H1 (cell line): Measurements from ENCODE around the gene PACS1. TPM values are rescaled to one million over a fixed set of nuclear protein-coding genes. Genes with fewer than 3 reads are reported as not detected.

ENCODE experiments used
- CTCF ChIA-PET: fragments of 300-600 bp; sonication (Branson Sonifier 250); formaldehyde crosslinking; loops from one replicate; lab custom pipeline; 2021; ENCODE audit not compliant: partially characterized antibody; lab: Charles Lee
- POLR2A ChIA-PET: fragments of 300-600 bp; sonication (Branson Sonifier 250); formaldehyde crosslinking; loops from one replicate; lab custom pipeline; 2021; ENCODE audit warnings: inconsistent platforms; ENCODE audit not compliant: partially characterized antibody; lab: Charles Lee
- DNase-seq, 2 experiments: peaks; one replicate each; pipeline versions ENCODE4 v3.0.0 to v3.0.0-alpha.2; 2010 to 2022; ENCODE audit warnings: low spot score in 2 of 2, low read depth in 1 of 2, mixed read lengths in 1 of 2
- FAIRE-seq: peaks from 2 replicates; lab custom pipeline; 2011; peaks lifted over from hg19 to GRCh38; lab: Jason Lieb, UNC
- H2AFZ ChIP-seq: 2 replicates; pipeline ENCODE4 v1.8.1; 2012; ENCODE audit warnings: low read length, inconsistent platforms
- H2AK5ac ChIP-seq: 2 replicates; pipeline ENCODE4 v1.6.1; 2013; ENCODE audit warnings: low read depth, low read length
- H2BK120ac ChIP-seq: replicated peaks from 2 replicates; pipeline ENCODE3; 2013; ENCODE audit warnings: low read depth, low read length, inconsistent platforms
- H2BK12ac ChIP-seq: 2 replicates; pipeline ENCODE4 v1.6.1; 2013; ENCODE audit warnings: low read depth, low read length
- H2BK15ac ChIP-seq: 2 replicates; pipeline ENCODE4 v1.6.1; 2013; ENCODE audit warnings: low read length
- H2BK20ac ChIP-seq: 2 replicates; pipeline ENCODE4 v1.6.1; 2013; ENCODE audit warnings: low read length
- H2BK5ac ChIP-seq: 2 replicates; pipeline ENCODE4 v1.6.1; 2013; ENCODE audit warnings: low read depth, low read length
- H3K14ac ChIP-seq: 2 replicates; pipeline ENCODE4 v1.6.1; 2013; ENCODE audit warnings: inconsistent platforms; ENCODE audit not compliant: insufficient read length
- H3K18ac ChIP-seq: 2 replicates; pipeline ENCODE4 v1.6.1; 2013; ENCODE audit warnings: low read length; ENCODE audit errors: extremely low read depth
- H3K23ac ChIP-seq: 2 replicates; pipeline ENCODE4 v1.6.1; 2013; ENCODE audit warnings: inconsistent platforms; ENCODE audit not compliant: insufficient read length
- H3K23me2 ChIP-seq: 2 replicates; pipeline ENCODE4 v1.6.1; 2013; ENCODE audit warnings: low read depth, low read length
- H3K27ac ChIP-seq: 2 replicates; pipeline ENCODE4 v1.6.1; 2011; ENCODE audit warnings: low read depth, low read length, inconsistent platforms
- H3K27me3 ChIP-seq, 4 experiments: replicated peaks in 1 of 4; 1 replicate in 1 of 4; 2 replicates in 3 of 4; pipeline versions ENCODE4 v1.6.1 to v1.8.1; 2011 to 2013; ENCODE audit warnings: low read length in 3 of 4, mild to moderate bottlenecking in 3 of 4, inconsistent platforms in 2 of 4, mixed read lengths in 2 of 4, moderate library complexity in 1 of 4; ENCODE audit not compliant: control insufficient read depth in 3 of 4, insufficient read depth in 3 of 4; ENCODE audit errors: extremely low read depth in 1 of 4
- H3K36me3 ChIP-seq, 4 experiments: 2 replicates each; pipeline versions ENCODE4 v1.6.1 to v1.8.1; 2011 to 2013; ENCODE audit warnings: mild to moderate bottlenecking in 4 of 4, low read length in 3 of 4, moderate library complexity in 2 of 4, control low read depth in 1 of 4, inconsistent platforms in 1 of 4; ENCODE audit not compliant: insufficient read depth in 4 of 4, control insufficient read depth in 2 of 4
- H3K4ac ChIP-seq: replicated peaks from 2 replicates; pipeline ENCODE3; 2013; ENCODE audit warnings: low read length, low read depth, mixed read lengths, inconsistent platforms; ENCODE audit not compliant: insufficient read length
- H3K4me1 ChIP-seq, 4 experiments: replicated peaks in 1 of 4; 1 replicate in 1 of 4; 2 replicates in 3 of 4; pipeline versions ENCODE4 v1.6.1 to v1.8.1; 2011 to 2013; ENCODE audit warnings: low read length in 3 of 4, inconsistent platforms in 2 of 4, mixed read lengths in 1 of 4; ENCODE audit not compliant: insufficient read depth in 4 of 4, control insufficient read depth in 3 of 4
- H3K4me2 ChIP-seq, 2 experiments: 2 replicates each; pipeline versions ENCODE4 v1.6.1 to v1.8.1; 2011 to 2013; ENCODE audit warnings: low read depth in 2 of 2, low read length in 2 of 2, control low read depth in 1 of 2, inconsistent platforms in 1 of 2, mild to moderate bottlenecking in 1 of 2; ENCODE audit not compliant: insufficient read depth in 1 of 2
- H3K4me3 ChIP-seq, 4 experiments: fragments of 200-600, 300-600 bp in 1 of 4; sonication (generic), shearing (Covaris generic), sonication (Bioruptor Twin) in 1 of 4; 2 replicates each; pipeline versions ENCODE4 v1.5.1 to v1.8.1; 2011 to 2016; ENCODE audit warnings: low read length in 4 of 4, low read depth in 3 of 4, control low read depth in 2 of 4, inconsistent platforms in 2 of 4, mild to moderate bottlenecking in 2 of 4, mixed read lengths in 1 of 4, moderate library complexity in 1 of 4; ENCODE audit not compliant: insufficient read depth in 2 of 4; ENCODE audit errors: extremely low read depth in 1 of 4
- H3K56ac ChIP-seq: replicated peaks from 2 replicates; pipeline ENCODE3; 2013; ENCODE audit warnings: low read depth, mild to moderate bottlenecking, mixed read lengths, low read length, inconsistent platforms; ENCODE audit not compliant: insufficient read length
- H3K79me1 ChIP-seq: 2 replicates; pipeline ENCODE4 v1.6.1; 2013; ENCODE audit warnings: low read depth, low read length, control low read depth
- H3K79me2 ChIP-seq, 2 experiments: 2 replicates each; pipeline versions ENCODE4 v1.6.1 to v1.8.1; 2012 to 2013; ENCODE audit warnings: low read length in 2 of 2, mild to moderate bottlenecking in 2 of 2, inconsistent platforms in 1 of 2; ENCODE audit not compliant: insufficient read depth in 2 of 2, control insufficient read depth in 1 of 2
- H3K9ac ChIP-seq, 4 experiments: replicated peaks in 1 of 4; 1 replicate in 1 of 4; 2 replicates in 3 of 4; pipeline versions ENCODE4 v1.6.1 to v1.8.1; 2011 to 2013; ENCODE audit warnings: low read depth in 3 of 4, low read length in 3 of 4, control low read depth in 2 of 4, mild to moderate bottlenecking in 2 of 4, moderate library complexity in 2 of 4, inconsistent platforms in 1 of 4; ENCODE audit errors: extremely low read depth in 1 of 4
- H3K9me3 ChIP-seq, 2 experiments: 2 replicates each; pipeline versions ENCODE4 v1.6.1 to v1.8.1; 2012 to 2013; ENCODE audit warnings: mild to moderate bottlenecking in 2 of 2, moderate library complexity in 2 of 2, control low read depth in 1 of 2, inconsistent platforms in 1 of 2, low read depth in 1 of 2, low read length in 1 of 2, mixed read lengths in 1 of 2; ENCODE audit not compliant: insufficient read depth in 2 of 2
- H4K20me1 ChIP-seq, 2 experiments: replicated peaks in 1 of 2; 2 replicates each; pipeline versions ENCODE3 to v1.8.1; 2011 to 2013; ENCODE audit warnings: inconsistent platforms in 2 of 2, low read length in 2 of 2, mild to moderate bottlenecking in 1 of 2; ENCODE audit not compliant: insufficient read depth in 2 of 2, control insufficient read depth in 1 of 2
- H4K5ac ChIP-seq: 2 replicates; pipeline ENCODE4 v1.6.1; 2013; ENCODE audit warnings: low read length, low read depth, mixed read lengths, inconsistent platforms; ENCODE audit not compliant: insufficient read length
- H4K8ac ChIP-seq: 2 replicates; pipeline ENCODE4 v1.8.0; 2013; ENCODE audit warnings: mild to moderate bottlenecking, moderate library complexity, low read length, inconsistent platforms; ENCODE audit not compliant: insufficient read depth; ENCODE audit errors: extremely low read depth
- H4K91ac ChIP-seq: replicated peaks from 2 replicates; pipeline ENCODE3; 2013; ENCODE audit warnings: low read length, mixed read lengths, inconsistent platforms; ENCODE audit not compliant: insufficient read length
- RBBP5 ChIP-seq: IDR thresholded peaks from 2 replicates; pipeline ENCODE4 v1.7.1; 2012; ENCODE audit warnings: low read depth, mild to moderate bottlenecking, inconsistent platforms, low read length, moderate library complexity, borderline replicate concordance
- SIRT6 ChIP-seq: IDR thresholded peaks from one replicate; pipeline ENCODE4 v1.7.1; 2012; ENCODE audit warnings: low read length, inconsistent platforms
- TEAD4 ChIP-seq: IDR thresholded peaks from 2 replicates; pipeline ENCODE4 v1.6.1; 2012; ENCODE audit warnings: low read depth, low read length, inconsistent platforms, mixed read lengths
- WGBS, 2 experiments: shearing (Covaris generic) in 1 of 2; methylation state at CpG; one replicate each; pipeline versions ENCODE4 v1.1.6 to v1.1.7; 2013 to 2015; ENCODE audit warnings: low lambda C conversion rate in 2 of 2, mixed read lengths in 2 of 2, inconsistent platforms in 1 of 2, low coverage in 1 of 2, missing lambda C conversion rate in 1 of 2; ENCODE audit not compliant: insufficient replicate concordance in 2 of 2, insufficient coverage in 1 of 2, insufficient read length in 1 of 2; ENCODE audit errors: extremely low coverage in 1 of 2, missing lambda C conversion rate in 1 of 2; 5-methylcytosine and 5-hydroxymethylcytosine counted together
- polyA plus RNA-seq, 7 experiments: library from polyadenylated mRNA; depleted of rRNA in 3 of 7; stranded (reverse) in 5 of 7; unstranded in 2 of 7; fragments of >200 nt in 5 of 7; fragments of 200-250 nt in 2 of 7; gene quantifications; 1 replicate in 5 of 7; 2 replicates in 1 of 7; 4 replicates in 1 of 7; pipeline versions ENCODE4 v1.2.1 to v1.2.3, GENCODE V29; 2011 to 2013; ENCODE audit warnings: missing spikeins in 2 of 7, mixed read lengths in 2 of 7
- total RNA-seq: library from RNA; stranded (reverse); fragmentation: NEBNext Ultra II Directional; extraction: Animal tissue kit (Norgen Biotek cat#: 25700); gene quantifications from 2 replicates; pipeline ENCODE4 v1.2.1, GENCODE V29; 2021
- TF ChIP-seq, protein P1 (sequence below): IDR thresholded peaks from 2 replicates; pipeline ENCODE4 v1.6.1; 2012; ENCODE audit warnings: low read length, inconsistent platforms

PACS1 gene
- total and polyA plus RNA-seq, 2 of the 8 experiments (the other 6 are each of a cell fraction or from before 2014, with no cell fraction given): 11.5 to 36.0 TPM

GRCh38 chr11:66262191-66262590 lies 192.1 kb downstream of the PACS1 start:
- H3K27me3 ChIP-seq: no peaks in the 10 kb centered on the region
- no peak overlapping the region for H2AFZ ChIP-seq
- H3K36me3 ChIP-seq: peaks cover 14 to 27% (median 20%) of the 10 kb centered on the region in 4 experiments; a peak in 7 of 8 replicates
- peak overlapping the region; percentile 16; the same call in 1 of the 2 replicates for H2BK5ac ChIP-seq
- H4K8ac ChIP-seq: no peak overlapping the region
- CTCF ChIA-PET: interaction anchor here (0.6 to 2.8 kb wide), 8 partner anchors 9 to 1202 kb away, joined by 3 to 7 read pairs (median 4); no protein-coding TSS in a partner anchor
- TF ChIP-seq TEAD4 (no peak), RBBP5 (no peak), SIRT6 (no peak)
- TF ChIP-seq, protein P1, sequence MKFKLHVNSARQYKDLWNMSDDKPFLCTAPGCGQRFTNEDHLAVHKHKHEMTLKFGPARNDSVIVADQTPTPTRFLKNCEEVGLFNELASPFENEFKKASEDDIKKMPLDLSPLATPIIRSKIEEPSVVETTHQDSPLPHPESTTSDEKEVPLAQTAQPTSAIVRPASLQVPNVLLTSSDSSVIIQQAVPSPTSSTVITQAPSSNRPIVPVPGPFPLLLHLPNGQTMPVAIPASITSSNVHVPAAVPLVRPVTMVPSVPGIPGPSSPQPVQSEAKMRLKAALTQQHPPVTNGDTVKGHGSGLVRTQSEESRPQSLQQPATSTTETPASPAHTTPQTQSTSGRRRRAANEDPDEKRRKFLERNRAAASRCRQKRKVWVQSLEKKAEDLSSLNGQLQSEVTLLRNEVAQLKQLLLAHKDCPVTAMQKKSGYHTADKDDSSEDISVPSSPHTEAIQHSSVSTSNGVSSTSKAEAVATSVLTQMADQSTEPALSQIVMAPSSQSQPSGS: no peak
- H3K23ac ChIP-seq: no peak overlapping the region
- H3K9me3 ChIP-seq: no peaks in the 10 kb centered on the region
- H3K14ac ChIP-seq: no peak overlapping the region
- no peak overlapping the region for H2BK15ac ChIP-seq
- peaks cover 0 to 5% of the 10 kb centered on the region in 2 experiments; a peak in 1 of 4 replicates for H3K79me2 ChIP-seq
- H3K4ac ChIP-seq: no peak overlapping the region
- no peak overlapping the region for H4K5ac ChIP-seq
- no peak overlapping the region for H3K56ac ChIP-seq
- no peak overlapping the region for H2BK12ac ChIP-seq
- FAIRE-seq (no peak), DNase-seq (no peak)
- H3K4me2 ChIP-seq: no peak overlapping the region
- H3K27ac ChIP-seq: no peak overlapping the region
- no peak overlapping the region for H3K4me3 ChIP-seq
- no peak overlapping the region for H4K91ac ChIP-seq
- H3K4me1 ChIP-seq: peaks cover 0 to 5% (median 3%) of the 10 kb centered on the region in 4 experiments; a peak in 5 of 7 replicates
- no peaks in the 10 kb centered on the region; the same call in 1 of the 2 replicates for H3K79me1 ChIP-seq
- H2BK120ac ChIP-seq: no peak overlapping the region
- no peak overlapping the region for H3K9ac ChIP-seq
- POLR2A ChIA-PET: interaction anchor here (0.8 to 2.5 kb wide), 5 partner anchors 9 to 21 kb away, joined by 3 to 7 read pairs (median 5); partner anchors contain the start of gene CNIH2
- H3K18ac ChIP-seq: no peak overlapping the region
- H2AK5ac ChIP-seq: no peak overlapping the region
- H3K23me2 ChIP-seq: peaks cover 4% of the 10 kb centered on the region
- peaks cover 11 to 29% of the 10 kb centered on the region in 2 experiments for H4K20me1 ChIP-seq
- H2BK20ac ChIP-seq: no peak overlapping the region
- 89% methylated on average over 5 of the region's 5 CpGs; no CpG with 5 or more reads in 1 of the 2 experiments for WGBS, 2 experiments
